ENCODE data around the gene ZNF195. TPM values are rescaled to one million over a fixed set of nuclear protein-coding genes. Genes with fewer than 3 reads are reported as not detected.
A peak's percentile ranks its signal among the peaks of the same experiment; 100 is the strongest.

The ZNF195 gene
- total and polyA plus RNA-seq, 2 of the 8 experiments (the other 6 are each of a cell fraction or from before 2014, with no cell fraction given) = 23.9 to 88.6 TPM

GRCh38 chr11:3359092-3359824 is 19.7 kb downstream of the ZNF195 start (continued):
- TF ChIP-seq CHD1 (IDR thresholded peaks at IDR 0.05; ENCODE audit: low read depth, low read length) (no peak), JUND (IDR thresholded peaks at IDR 0.05; ENCODE audit: low read length) (no peak)
- TF ChIP-seq, protein P1, sequence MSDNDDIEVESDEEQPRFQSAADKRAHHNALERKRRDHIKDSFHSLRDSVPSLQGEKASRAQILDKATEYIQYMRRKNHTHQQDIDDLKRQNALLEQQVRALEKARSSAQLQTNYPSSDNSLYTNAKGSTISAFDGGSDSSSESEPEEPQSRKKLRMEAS (IDR thresholded peaks at IDR 0.05) = peak; percentile 46; the same call in 1 of the 2 replicates

Data from H1 (cell line).